OCI-LY7 (cell line): ENCODE measurements around the gene ZNF570. TPM values are rescaled to one million over a fixed set of nuclear protein-coding genes. Genes with fewer than 3 reads are reported as not detected.

Experiments
- BruUV-seq: library from RNA; stranded (reverse); fragments of 400-500 nt; replicated peaks from 2 replicates; lab custom pipeline; 2021; lab: Mats Ljungman, UMichigan
- CTCF ChIA-PET: fragments of 300-600 bp; sonication (Branson Sonifier 250); formaldehyde crosslinking; loops from one replicate; lab custom pipeline; 2022; ENCODE audit warnings: antibody characterized with exemption; ENCODE audit not compliant: unreplicated experiment; lab: Charles Lee
- POLR2A ChIA-PET: fragments of 300-600 bp; sonication (Branson Sonifier 250); formaldehyde crosslinking; loops from one replicate; lab custom pipeline; 2022; ENCODE audit warnings: antibody characterized with exemption; lab: Charles Lee
- DNase-seq: peaks from one replicate; pipeline ENCODE4 v3.0.0-alpha.2; 2015; ENCODE audit warnings: low spot score
- H2AFZ ChIP-seq: fragments of 200-600 bp; sonication (generic), shearing (Covaris generic); 2 replicates; pipeline ENCODE4 v1.6.1; 2014; ENCODE audit warnings: mild to moderate bottlenecking, antibody characterized with exemption, low read length, moderate library complexity
- H3K27ac ChIP-seq: fragments of 200-600 bp; sonication (generic); 2 replicates; pipeline ENCODE4 v1.5.1; 2014; ENCODE audit warnings: mixed run types, low read depth, mild to moderate bottlenecking, moderate library complexity, low read length, inconsistent platforms; ENCODE audit not compliant: poor library complexity, severe bottlenecking
- H3K36me3 ChIP-seq: fragments of 200-600 bp; sonication (generic); 2 replicates; pipeline ENCODE4 v1.6.1; 2014; ENCODE audit warnings: mild to moderate bottlenecking, antibody characterized with exemption, low read length, moderate library complexity, mixed read lengths; ENCODE audit not compliant: insufficient read depth
- H3K4me1 ChIP-seq: fragments of 200-600 bp; sonication (generic); 2 replicates; pipeline ENCODE4 v1.5.1; 2014; ENCODE audit warnings: mild to moderate bottlenecking, low read length; ENCODE audit not compliant: insufficient read depth, poor library complexity, severe bottlenecking
- H3K4me2 ChIP-seq: fragments of 200-600 bp; sonication (generic); 2 replicates; pipeline ENCODE4 v1.6.1; 2014; ENCODE audit warnings: mild to moderate bottlenecking, low read length
- H3K4me3 ChIP-seq: fragments of 200-600 bp; sonication (generic); 2 replicates; pipeline ENCODE4 v1.5.1; 2014; ENCODE audit warnings: mild to moderate bottlenecking, low read depth, low read length; ENCODE audit not compliant: poor library complexity, severe bottlenecking
- H3K79me2 ChIP-seq: fragments of 200-600 bp; sonication (generic); 2 replicates; pipeline ENCODE4 v1.6.1; 2016; ENCODE audit warnings: low read depth, mild to moderate bottlenecking, low read length, moderate library complexity, mixed read lengths; ENCODE audit not compliant: insufficient read depth
- H3K9me2 ChIP-seq: fragments of 200-600 bp; sonication (generic); 2 replicates; pipeline ENCODE4 v1.6.1; 2016; ENCODE audit warnings: mild to moderate bottlenecking, low read length, mixed read lengths; ENCODE audit not compliant: insufficient read depth
- H3K9me3 ChIP-seq: fragments of 200-600 bp; sonication (generic); 2 replicates; pipeline ENCODE4 v1.6.1; 2014; ENCODE audit warnings: mild to moderate bottlenecking, mixed run types, low read length, mixed read lengths
- H4K20me1 ChIP-seq: fragments of 200-600 bp; sonication (generic); 2 replicates; pipeline ENCODE4 v1.6.1; 2014; ENCODE audit warnings: mild to moderate bottlenecking, antibody characterized with exemption, low read length, moderate library complexity, mixed read lengths; ENCODE audit not compliant: insufficient read depth
- CTCF ChIP-seq: fragments of 200-600 bp; sonication (generic); conservative IDR thresholded peaks from 2 replicates; pipeline ENCODE4 v1.5.1; 2014; ENCODE audit warnings: mild to moderate bottlenecking, antibody characterized with exemption, low read length, moderate library complexity, mixed read lengths
- EZH2phosphoT487 ChIP-seq: fragments of 200-600 bp; sonication (generic); IDR thresholded peaks from 2 replicates; pipeline ENCODE4 v1.6.1; 2018; ENCODE audit warnings: low read depth, borderline replicate concordance, mild to moderate bottlenecking, mixed run types, antibody characterized with exemption, low read length, moderate library complexity, mixed read lengths
- intact Hi-C: fragments of 100-400 bp; cut with micrococcal nuclease; formaldehyde crosslinking; loops from one replicate; pipeline ENCODE4 v1.10.0; 2022; ENCODE audit not compliant: unreplicated experiment
- total RNA-seq, 2 experiments: library from RNA; depleted of rRNA in 1 of 2; stranded (reverse); fragments of >200 nt in 1 of 2; shearing (Covaris generic) in 1 of 2; gene quantifications; 2 replicates each; pipeline ENCODE4 v1.2.3, GENCODE V29; 2014 to 2022

Gene ZNF570
- total RNA-seq, 2 experiments from 2014 or later: 5.1 to 6.7 TPM

GRCh38 chr19:37511821-37512220 lies 42.7 kb downstream of the ZNF570 start:
- Histone ChIP-seq H3K4me3 (no peak overlapping the region), H4K20me1 (no peaks in the 10 kb centered on the region), H3K36me3 (no peaks in the 10 kb centered on the region), H2AFZ (no peak overlapping the region), H3K27ac (no peak overlapping the region), H3K9me3 (no peaks in the 10 kb centered on the region), H3K79me2 (no peaks in the 10 kb centered on the region), H3K4me1 (no peaks in the 10 kb centered on the region), H3K4me2 (no peak overlapping the region), H3K9me2 (no peaks in the 10 kb centered on the region)
- DNase-seq: no peak
- CTCF ChIA-PET: no interaction called here
- TF ChIP-seq EZH2phosphoT487 (no peak), CTCF (no peak)
- POLR2A ChIA-PET: no interaction called here
- no TSS peak for BruUV-seq
- intact Hi-C loops: no loop called here

GRCh38 chr19:37513397-37513796 lies 44.2 kb downstream of the ZNF570 start:
- H4K20me1 ChIP-seq: no peaks in the 10 kb centered on the region
- DNase-seq: no peak
- no peaks in the 10 kb centered on the region for H3K9me3 ChIP-seq
- no peaks in the 10 kb centered on the region for H3K9me2 ChIP-seq
- ChIA-PET CTCF (no interaction called here), POLR2A (no interaction called here)
- H3K4me2 ChIP-seq: no peak overlapping the region
- H3K4me3 ChIP-seq: no peak overlapping the region
- no peak overlapping the region for H3K27ac ChIP-seq
- intact Hi-C loops: no loop called here
- BruUV-seq: no TSS peak
- no peaks in the 10 kb centered on the region for H3K36me3 ChIP-seq
- no peak overlapping the region for H2AFZ ChIP-seq
- TF ChIP-seq EZH2phosphoT487: no peak
- H3K79me2 ChIP-seq: no peaks in the 10 kb centered on the region
- no peaks in the 10 kb centered on the region for H3K4me1 ChIP-seq

GRCh38 chr19:37519890-37520289 lies 50.7 kb downstream of the ZNF570 start:
- no peak for DNase-seq

More at GRCh38 chr19:37519890-37520289, 50.7 kb downstream of the ZNF570 start:
- Histone ChIP-seq H3K4me3 (no peak overlapping the region), H3K4me1 (no peaks in the 10 kb centered on the region), H2AFZ (no peak overlapping the region), H4K20me1 (no peaks in the 10 kb centered on the region), H3K36me3 (no peaks in the 10 kb centered on the region), H3K9me3 (0 out of 2 replicates have a peak, but pooled peaks cover 5% of the 10 kb centered on the region), H3K4me2 (no peak overlapping the region), H3K27ac (no peak overlapping the region), H3K9me2 (no peaks in the 10 kb centered on the region), H3K79me2 (no peaks in the 10 kb centered on the region)
- no TSS peak for BruUV-seq
- no peak for TF ChIP-seq CTCF
- no peak for TF ChIP-seq EZH2phosphoT487
- intact Hi-C loops: no loop called here
- CTCF ChIA-PET: no interaction called here
- POLR2A ChIA-PET: interaction anchor here (0.5 kb wide), 1 partner anchor 810 kb away, joined by 3 read pairs; no protein-coding TSS in a partner anchor
